GM21717 (cell line): Measurements from ENCODE around the gene ADSL.

Experiments used
- ATAC-seq: cut with Tn5 transposase; IDR thresholded peaks from one replicate; pipeline ENCODE4 v1.9.1; 2021; ENCODE audit warnings: mild to moderate bottlenecking, moderate library complexity; ENCODE audit not compliant: unreplicated experiment

ADSL gene

GRCh38 chr22:40403651-40404050, 57.4 kb downstream of the ADSL start:
- no peak for ATAC-seq

GRCh38 chr22:40404251-40405177, 58.2 kb downstream of the ADSL start:
- ATAC-seq, result no peak

GRCh38 chr22:40405178-40406062, 59.1 kb downstream of the ADSL start:
- no peak for ATAC-seq

- no peak for ATAC-seq
Observed at GRCh38 chr22:40406063-40406890, 60.0 kb downstream of the ADSL start.

DNA sequence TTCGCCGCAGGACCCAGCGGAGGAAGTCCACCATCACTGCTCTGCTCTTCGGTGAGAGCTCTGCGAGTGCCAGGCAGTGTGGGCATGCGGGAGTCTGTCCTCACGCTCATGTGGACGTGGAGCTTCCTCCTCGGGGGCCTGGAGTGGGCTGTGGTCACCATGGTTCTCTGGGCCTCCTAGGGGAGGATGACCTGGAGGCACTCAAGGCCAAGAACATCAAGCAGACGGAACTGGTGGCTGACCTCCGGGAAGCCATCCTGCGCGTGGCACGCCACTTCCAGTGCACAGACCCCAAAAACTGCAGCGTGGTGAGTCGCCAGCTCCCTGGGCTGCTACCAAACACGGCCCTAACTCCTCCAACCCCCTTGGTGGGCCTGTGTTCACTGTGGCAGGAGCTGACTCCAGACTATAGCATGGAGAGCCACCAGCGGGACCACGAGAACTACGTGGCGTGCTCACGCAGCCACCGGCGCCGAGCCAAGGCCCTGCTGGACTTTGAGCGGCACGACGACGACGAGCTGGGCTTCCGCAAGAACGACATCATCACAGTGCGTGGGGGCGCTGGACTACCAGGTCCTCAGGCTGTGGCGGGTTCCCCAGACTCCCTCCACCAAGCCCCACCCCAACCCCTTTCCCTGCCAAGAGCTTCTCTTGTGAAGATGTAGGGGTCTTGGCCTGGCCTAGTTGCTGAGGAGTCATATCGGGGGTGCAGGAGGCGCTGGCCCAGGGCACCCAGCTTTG, 60.9 kb downstream of the ADSL start:
- ATAC-seq, result no peak

DNA sequence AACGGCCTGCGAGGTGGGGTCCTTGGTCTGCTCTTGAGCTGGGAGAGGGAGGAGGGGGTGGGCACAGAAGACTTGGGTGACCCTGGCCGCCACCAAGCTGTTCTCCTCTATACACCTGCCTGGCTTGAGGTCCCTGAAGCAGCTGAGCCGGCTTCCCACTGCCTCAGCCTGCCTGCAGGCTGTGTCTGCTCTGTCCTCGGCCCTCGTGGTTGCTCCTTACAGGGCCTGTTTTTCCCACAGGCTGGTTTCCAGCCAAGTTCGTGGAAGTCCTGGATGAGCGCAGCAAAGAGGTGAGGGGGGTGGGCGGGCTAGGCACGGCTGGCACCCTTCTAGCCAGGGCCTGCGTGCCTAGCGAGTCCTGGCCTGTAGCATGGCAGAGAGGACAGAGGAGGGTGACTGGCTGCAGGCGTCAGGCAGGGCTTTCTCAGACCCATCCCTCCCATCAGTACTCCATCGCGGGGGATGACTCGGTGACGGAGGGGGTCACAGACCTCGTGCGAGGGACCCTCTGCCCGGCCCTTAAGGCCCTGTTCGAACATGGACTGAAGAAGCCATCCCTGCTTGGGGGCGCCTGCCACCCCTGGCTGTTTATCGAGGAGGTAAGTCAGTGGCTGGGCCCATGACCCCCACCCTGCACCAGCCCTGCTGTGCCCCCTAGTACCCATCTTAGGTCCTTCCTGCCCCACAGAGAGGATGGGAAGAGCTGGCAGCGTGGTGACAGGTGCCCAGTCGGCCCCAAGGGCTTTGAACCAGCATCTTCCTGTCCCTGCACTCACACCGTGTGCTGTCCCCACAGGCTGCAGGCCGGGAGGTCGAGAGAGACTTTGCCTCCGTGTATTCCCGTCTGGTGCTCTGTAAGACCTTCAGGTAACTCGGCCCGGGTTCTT, 61.8 kb downstream of the ADSL start:
- no peak for ATAC-seq

DNA sequence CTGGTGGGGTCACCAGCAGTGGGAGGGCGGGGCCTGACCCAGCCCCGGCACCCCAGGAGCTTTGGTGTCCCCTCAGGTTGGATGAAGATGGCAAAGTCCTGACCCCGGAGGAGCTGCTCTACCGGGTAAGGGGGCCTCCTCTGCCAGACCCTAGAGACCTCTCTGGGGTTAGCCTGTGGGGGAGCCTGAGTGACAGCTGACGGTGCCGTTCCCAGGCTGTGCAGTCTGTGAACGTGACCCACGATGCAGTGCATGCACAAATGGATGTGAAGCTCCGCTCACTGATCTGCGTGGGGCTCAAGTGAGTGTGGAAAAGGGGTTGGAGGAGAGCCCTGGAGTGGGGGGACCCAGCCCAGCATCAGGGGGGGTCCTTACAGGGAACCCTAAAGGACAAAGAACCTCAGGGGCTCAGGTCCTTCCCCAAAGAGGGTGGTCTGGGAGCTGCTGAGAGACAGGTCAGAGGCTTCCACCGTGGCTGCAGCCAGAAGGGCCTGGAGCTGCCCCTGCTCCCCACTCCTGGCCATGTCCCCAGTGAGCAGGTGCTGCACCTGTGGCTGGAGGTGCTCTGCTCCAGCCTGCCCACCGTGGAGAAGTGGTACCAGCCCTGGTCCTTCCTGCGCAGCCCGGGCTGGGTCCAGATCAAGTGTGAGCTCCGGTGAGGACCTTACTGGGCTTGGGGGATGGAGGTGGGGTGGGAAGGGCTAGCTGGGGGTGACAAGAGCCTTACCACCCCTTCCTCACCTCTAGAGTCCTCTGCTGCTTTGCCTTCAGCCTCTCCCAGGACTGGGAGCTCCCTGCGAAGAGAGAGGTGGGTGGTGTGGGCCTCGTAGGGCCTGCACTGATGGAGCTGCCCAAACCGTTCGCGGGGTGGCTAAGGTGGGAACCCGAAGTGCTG, 62.7 kb downstream of the ADSL start:
- no peak for ATAC-seq

DNA sequence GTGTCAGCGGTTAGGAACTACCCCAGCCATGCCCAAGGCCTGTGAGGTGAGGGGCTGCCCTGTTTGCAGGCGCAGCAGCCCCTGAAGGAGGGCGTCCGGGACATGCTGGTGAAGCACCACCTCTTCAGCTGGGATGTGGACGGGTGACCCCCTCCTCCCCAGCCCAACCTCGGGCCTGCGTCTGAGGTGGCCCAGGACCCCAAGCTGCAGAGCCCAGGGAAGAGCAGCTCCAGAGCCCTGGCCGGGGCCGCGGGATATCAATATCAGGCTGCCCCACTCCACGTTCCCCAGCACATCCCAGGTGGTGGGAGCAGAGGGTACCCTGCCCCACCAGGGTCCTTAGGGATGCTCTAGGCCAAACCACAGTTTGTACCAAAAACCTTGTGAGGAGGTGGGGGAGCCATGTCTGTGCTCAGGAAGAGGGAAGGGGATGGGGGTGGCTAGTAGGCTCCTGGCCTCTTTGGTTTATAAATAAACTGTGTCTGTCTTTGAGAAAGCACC, 63.4 kb downstream of the ADSL start:
- ATAC-seq, result no peak

- ATAC-seq, result no peak
Observed at GRCh38 chr22:40410272-40410671, 64.0 kb downstream of the ADSL start.

DNA sequence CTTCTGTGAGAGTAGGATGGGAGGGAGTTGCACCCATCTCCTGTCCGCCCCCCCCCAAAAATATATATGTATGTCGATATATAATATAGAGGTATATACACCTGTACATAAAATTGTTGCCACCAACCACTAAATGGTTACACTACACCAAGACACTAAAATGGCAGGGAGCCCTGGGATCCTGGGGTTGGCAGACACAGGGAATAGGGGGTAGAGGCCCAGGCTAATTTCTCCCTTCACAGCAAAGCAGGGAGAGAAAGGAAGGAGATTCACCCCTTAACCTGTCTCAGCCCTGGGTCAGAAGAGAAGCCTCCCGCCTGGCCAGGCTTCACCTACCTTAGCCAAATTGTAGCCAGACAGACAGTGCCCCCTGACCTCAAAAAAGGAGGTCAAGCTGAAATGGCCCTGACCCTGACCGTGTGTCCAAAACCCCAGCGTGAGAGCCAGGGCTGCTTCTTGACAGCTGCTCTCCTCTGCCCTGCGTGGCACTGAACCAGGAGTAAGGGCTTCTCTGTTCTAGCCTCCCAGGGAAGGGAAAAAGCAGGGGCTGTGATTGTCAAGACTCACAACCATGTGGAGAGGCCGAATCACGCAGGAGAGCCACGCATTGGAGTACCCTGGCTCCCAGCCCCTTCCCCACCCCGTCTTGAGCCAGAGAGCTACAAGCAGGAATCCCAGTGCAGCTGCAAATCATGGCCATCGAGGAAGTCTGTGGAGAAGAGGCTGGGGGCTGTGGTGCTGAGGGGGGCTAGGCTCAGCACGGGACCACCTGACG, 64.6 kb downstream of the ADSL start:
- no peak for ATAC-seq

DNA sequence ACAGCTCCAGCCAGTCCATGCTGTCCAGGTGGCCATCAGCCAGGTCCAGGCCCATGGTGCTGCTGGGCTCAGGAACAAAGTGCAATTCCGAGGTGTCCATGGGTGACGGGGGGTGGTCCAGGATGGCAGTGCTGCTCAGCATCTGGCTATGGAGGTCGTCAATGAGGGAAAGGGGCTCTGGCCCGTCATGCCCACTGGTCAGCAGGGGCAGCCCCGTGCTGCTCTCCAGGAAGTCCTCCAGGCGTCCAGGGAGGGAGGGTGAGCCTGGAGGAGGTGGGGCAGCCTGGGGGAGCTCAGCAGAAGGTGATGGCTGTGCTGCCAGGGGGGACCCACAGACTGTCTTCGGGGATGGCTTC, 65.2 kb downstream of the ADSL start:
- no peak for ATAC-seq

DNA sequence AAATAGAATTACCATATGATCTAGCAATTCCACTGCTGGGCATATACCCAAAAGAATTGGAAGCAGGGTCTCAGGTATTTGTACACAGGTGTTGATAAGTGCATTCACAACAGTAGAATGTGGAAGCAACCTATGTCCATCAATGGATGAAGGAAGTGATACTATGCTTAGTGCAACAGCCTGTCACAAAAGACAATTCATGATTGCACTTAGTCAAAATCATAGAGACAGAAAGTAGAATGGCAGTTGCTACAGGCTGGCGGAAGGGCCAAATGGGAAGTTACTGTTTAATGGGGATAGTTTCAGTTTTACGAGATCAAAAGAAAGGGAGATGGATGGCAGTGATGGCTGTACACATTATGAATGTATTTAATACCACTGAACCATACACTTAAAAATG, 66.1 kb downstream of the ADSL start:
- no peak for ATAC-seq

- no peak for ATAC-seq
Observed at GRCh38 chr22:40413873-40414272, 67.6 kb downstream of the ADSL start.

DNA sequence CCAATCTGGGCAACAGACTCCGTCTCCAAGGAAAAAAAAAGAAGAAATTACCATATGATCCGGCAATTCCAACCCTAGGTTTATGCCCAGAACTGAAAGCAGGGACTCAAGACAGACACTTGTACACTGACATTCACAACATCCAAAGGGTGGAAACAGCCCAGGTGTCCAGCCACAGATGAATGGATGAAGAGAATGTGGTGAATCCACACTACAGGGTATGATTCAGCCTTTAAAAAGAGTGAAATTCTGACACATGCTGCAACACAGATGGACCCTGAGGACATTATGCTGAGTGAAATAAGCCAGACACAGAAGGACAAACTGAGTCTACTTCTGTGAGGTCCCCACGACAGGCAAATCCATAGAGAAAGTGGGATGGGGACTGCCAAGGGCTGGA, 68.0 kb downstream of the ADSL start:
- ATAC-seq, result no peak

- no peak for ATAC-seq
Observed at GRCh38 chr22:40414838-40415505, 68.7 kb downstream of the ADSL start.

DNA sequence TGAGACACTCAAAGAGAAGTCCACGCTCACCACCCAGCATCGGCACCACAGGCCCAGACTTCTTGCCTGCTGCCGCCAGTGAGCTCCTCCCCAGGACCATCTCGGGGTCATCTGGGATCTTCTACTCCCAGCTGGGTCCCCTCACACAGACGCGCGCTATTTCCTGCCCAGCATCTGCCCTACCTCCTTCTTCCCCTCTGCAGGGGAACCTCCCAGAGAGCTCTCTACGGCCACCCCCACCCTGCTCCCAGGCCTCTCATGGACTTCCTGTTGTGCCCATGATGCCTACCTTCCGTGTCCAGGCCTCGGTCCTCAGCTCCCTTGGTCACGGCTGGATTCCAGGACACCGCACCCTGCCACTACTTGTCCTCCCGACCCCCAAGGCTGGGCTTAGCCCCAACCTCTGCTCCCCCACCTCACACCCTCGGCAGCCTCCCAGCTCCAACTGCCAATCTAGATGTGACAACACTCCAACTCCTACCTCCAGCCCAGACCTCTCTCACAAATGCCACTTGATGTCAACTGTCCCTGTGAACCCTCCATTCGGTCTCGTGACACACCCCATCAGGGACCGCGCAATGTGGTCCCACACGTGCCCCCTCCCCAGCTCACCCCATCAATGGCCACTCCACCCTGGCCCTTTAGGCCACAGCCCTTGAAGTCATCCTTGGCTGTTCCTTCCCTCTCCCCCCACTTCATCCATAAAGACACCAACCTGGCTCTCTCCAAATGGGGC, 69.4 kb downstream of the ADSL start:
- ATAC-seq, result no peak
